ENCODE data around the gene BLOC1S4.

The BLOC1S4 gene

DNA sequence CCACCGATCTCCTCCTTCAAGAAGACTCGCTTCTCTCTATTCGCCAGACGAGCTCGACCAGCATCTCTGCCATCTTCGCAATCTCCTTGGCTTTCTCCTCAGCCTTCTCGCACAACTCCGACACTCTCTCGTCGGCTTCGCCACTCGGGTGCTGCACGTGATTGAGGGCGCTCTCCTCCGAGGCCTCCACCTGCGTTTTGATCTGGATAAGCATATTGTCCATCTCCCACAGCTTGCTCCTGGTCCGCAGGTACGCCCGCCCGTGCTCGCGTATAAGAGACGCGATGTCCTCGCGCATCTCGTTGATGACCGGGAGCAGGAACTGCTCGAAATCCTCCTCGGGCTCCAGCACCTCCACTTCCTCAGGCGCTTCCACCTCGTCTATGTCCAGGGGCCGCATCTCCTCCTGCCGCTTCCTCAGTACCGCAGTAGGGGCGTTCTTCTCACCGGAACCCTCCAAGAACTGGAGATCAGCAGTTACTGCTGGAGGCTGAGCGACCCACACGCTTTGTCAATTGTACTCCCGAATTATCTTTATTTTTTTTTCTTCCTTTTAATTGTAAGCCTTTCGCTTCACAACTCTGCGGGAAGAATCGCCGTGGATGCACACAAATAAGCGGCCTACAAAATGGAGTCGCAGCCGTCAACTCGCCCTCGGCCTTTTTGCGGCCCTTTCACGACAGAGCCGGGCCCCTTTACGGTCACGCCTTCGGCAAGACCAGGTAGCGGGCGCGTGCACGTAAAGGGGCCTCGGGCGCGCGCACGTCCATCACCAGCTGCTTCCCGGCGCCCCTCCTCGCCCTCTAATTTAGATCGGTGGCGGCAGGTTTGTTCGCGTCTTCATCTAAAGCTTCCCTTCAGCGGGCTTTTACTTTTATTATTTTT lies 6.5 kb upstream of the BLOC1S4 start, which contains the start of gene MRFAP1L1:
Gene MRFAP1L1 (minus strand): TSS at position 636 of the 885 bp plus-strand sequence. CDS start 236 bp downstream, at position 400.
- TF ChIP-seq, protein P1, sequence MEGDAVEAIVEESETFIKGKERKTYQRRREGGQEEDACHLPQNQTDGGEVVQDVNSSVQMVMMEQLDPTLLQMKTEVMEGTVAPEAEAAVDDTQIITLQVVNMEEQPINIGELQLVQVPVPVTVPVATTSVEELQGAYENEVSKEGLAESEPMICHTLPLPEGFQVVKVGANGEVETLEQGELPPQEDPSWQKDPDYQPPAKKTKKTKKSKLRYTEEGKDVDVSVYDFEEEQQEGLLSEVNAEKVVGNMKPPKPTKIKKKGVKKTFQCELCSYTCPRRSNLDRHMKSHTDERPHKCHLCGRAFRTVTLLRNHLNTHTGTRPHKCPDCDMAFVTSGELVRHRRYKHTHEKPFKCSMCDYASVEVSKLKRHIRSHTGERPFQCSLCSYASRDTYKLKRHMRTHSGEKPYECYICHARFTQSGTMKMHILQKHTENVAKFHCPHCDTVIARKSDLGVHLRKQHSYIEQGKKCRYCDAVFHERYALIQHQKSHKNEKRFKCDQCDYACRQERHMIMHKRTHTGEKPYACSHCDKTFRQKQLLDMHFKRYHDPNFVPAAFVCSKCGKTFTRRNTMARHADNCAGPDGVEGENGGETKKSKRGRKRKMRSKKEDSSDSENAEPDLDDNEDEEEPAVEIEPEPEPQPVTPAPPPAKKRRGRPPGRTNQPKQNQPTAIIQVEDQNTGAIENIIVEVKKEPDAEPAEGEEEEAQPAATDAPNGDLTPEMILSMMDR (conservative IDR thresholded peaks at IDR 0.05; ENCODE audit: control insufficient read depth, insufficient read depth, low read depth, low read length): peak; percentile 4
- DNase-seq (ENCODE audit: low read depth): peak; percentile 96
- H3K4me3 ChIP-seq (ENCODE audit: control insufficient read depth, low read depth, low read length): peak within 1 kb of the TSS; percentile 92

DNA sequence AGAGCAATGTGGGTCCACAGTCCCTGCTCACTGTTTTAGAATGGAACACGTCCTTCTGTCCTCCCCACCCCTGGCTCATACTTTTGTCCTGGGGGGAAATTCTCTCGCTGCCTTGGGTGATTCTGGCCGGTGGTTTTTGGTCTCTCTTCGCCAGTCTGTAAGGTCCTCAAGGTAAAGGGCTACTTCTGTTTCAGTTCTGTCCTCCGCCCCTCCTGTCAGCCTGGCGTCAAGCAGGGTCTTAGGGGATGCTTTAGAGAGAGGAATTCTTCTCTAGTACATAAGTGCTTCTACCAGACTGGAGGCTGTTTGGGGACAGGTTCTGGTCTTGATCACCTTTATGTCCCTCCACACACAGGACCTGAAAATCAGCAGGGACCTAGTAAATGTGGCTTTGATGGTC lies 5.7 kb upstream of the BLOC1S4 start:
- H3K4me3 ChIP-seq (ENCODE audit: control insufficient read depth, low read depth, low read length): peak overlapping the region; percentile 92
- DNase-seq (ENCODE audit: low read depth): no peak
- TF ChIP-seq, protein P1 (conservative IDR thresholded peaks at IDR 0.05; ENCODE audit: control insufficient read depth, insufficient read depth, low read depth, low read length): no peak

- no peak overlapping the region for H3K4me3 ChIP-seq (ENCODE audit: control insufficient read depth, low read depth, low read length)
- DNase-seq (ENCODE audit: low read depth): no peak
- TF ChIP-seq, protein P1 (conservative IDR thresholded peaks at IDR 0.05; ENCODE audit: control insufficient read depth, insufficient read depth, low read depth, low read length): no peak
These were observed 5.0 kb upstream of the BLOC1S4 start for GRCh38 chr4:6710996-6711395.

DNA sequence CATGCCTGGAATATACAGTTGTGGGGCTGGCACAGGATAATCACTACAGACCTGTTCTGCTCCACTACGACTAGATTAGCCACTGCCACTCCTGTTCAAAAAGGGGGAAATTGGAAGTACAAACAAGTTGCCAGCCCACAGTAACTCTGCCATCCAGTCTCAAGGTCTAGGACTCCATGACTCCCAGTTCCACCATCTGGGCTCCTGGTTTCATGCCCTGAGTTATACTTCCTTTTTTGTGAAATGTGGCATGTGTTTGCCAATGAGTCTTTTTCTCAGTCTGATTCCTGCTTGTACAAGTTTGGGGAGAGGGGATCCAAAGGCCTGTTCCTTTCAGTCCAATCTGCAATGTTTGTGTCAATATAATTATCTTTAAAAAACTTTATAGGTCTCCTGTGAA lies 1.0 kb upstream of the BLOC1S4 start:
- no peak for DNase-seq (ENCODE audit: low read depth)
- H3K4me3 ChIP-seq (ENCODE audit: control insufficient read depth, low read depth, low read length): no peak overlapping the region
- TF ChIP-seq, protein P1 (conservative IDR thresholded peaks at IDR 0.05; ENCODE audit: control insufficient read depth, insufficient read depth, low read depth, low read length): no peak

DNA sequence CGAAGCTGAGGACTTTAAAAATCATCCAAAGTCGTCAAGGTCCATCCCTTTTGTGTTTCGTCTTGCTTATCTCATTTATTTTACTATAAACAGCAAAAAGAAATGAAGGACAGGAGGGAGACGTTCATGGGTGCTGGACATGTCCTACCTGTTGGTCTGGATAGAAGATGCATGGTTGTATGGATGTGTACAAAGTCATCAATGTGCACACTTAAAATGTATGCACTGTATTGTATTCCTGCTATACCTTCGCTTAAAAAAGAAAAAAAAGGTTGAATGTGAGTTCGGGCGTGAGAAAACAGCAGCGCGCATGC lies 313 bp upstream of the BLOC1S4 start:
- peak overlapping the region; percentile 72 for H3K4me3 ChIP-seq (ENCODE audit: control insufficient read depth, low read depth, low read length)
- no peak for DNase-seq (ENCODE audit: low read depth)
- TF ChIP-seq, protein P1 (conservative IDR thresholded peaks at IDR 0.05; ENCODE audit: control insufficient read depth, insufficient read depth, low read depth, low read length): no peak

- H3K4me3 ChIP-seq (ENCODE audit: control insufficient read depth, low read depth, low read length): peak overlapping the region; percentile 72
- TF ChIP-seq, protein P1 (conservative IDR thresholded peaks at IDR 0.05; ENCODE audit: control insufficient read depth, insufficient read depth, low read depth, low read length): no peak
- DNase-seq (ENCODE audit: low read depth): peak; percentile 33
These were observed 1.1 kb downstream of the BLOC1S4 start for GRCh38 chr4:6716958-6717655.

Measured in fibroblast of mammary gland (primary cell).